HG03460 (cell line): Measurements from ENCODE around the gene CENPP.

Experiments used
- ATAC-seq: cut with Tn5 transposase; IDR thresholded peaks from one replicate; pipeline ENCODE4 v1.9.1; 2021; ENCODE audit not compliant: unreplicated experiment

CENPP gene

GRCh38 chr9:92312887-92313623 lies 12.7 kb upstream of the CENPP start:
- no peak for ATAC-seq

DNA sequence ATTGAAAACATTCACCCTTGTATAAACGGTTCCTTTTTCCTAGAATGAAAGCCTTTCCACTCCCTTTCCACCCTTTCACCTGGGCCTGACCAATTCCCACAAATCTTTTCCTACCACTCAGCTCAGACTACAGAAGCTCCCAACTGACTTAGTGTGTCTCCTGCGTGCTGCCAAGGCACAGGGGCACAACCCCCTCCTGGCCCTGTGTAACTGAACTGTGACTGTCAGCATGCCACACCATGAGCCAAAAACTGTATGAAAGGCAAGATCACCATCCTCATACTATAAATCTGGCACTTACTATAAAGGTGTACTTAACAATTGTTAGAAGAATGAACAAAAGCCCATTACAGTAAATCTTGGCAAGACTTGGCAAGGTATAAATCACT lies 12.1 kb upstream of the CENPP start:
- no peak for ATAC-seq

DNA sequence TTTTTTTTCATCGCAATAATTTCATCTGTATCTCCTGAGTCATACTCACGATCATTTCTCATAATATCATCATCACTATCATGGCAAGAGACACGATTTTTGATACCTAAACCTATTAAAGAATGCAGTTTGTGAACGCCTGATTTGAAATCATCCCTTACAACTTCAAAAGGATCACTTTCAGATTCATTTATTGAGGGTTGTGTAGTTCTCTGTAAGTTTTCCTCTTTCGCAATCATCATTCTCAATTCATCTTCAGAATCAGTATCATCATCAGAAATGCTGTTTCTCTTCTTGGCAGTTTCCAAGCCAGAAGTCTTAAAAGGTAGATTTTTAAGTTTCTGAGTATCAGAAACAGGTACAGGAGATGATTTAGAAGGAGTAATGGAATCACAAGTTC lies 10.3 kb upstream of the CENPP start:
- ATAC-seq, result no peak

DNA sequence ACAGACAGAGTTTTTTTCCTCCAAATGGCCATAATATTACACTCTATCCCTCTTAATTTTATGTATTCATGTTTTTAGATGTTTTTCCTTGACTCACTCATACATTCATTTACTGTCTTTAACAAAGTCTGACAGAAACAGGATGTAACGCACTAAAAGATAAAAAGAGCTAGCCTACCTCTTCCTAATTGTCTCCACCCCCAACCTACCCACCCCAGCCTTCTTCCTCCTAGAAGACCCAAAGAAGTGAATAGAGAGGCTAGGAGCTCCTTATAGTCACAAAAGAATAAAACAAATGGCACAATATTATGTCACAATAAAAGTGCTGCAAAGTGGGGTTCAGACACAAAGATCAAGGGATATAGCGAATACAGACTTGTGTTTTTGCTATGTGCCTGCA lies 1.3 kb upstream of the CENPP start:
- no peak for ATAC-seq

GRCh38 chr9:92324889-92325268 lies 874 bp upstream of the CENPP start:
- no peak for ATAC-seq

- no peak for ATAC-seq
These were observed 293 bp downstream of the CENPP start for GRCh38 chr9:92325991-92326500.

DNA sequence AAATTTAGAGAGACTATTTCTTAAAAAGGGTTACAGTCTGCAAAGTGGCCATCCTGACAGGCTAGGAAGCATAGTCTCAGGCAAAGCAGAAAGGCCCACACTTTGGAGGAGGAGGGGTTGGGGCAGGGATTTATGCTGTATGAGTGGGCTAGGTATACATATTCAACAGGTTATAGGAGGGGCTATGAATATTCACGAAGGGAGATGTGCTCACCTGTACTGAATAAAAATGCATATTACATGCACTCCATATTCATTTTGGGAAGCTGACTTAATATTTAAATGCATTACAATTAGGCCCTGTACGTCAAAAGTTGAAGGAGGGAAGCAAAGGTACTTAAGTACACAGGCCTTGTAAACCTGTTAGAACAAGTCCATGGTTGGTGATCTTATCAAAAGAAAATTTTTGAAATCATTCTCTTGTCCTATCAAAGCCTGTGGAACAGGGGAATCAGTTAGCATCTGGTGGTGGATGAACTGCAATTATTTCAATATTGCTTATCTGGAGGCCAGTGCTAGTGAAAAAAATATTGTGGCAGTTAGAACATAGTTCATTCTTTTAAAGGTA lies 1.6 kb downstream of the CENPP start:
- no peak for ATAC-seq

GRCh38 chr9:92328225-92328624 lies 2.5 kb downstream of the CENPP start:
- ATAC-seq, result no peak

- ATAC-seq, result no peak
These were observed 7.0 kb downstream of the CENPP start for GRCh38 chr9:92332577-92333281.

- no peak for ATAC-seq
These were observed 7.5 kb downstream of the CENPP start for GRCh38 chr9:92333282-92333634.

DNA sequence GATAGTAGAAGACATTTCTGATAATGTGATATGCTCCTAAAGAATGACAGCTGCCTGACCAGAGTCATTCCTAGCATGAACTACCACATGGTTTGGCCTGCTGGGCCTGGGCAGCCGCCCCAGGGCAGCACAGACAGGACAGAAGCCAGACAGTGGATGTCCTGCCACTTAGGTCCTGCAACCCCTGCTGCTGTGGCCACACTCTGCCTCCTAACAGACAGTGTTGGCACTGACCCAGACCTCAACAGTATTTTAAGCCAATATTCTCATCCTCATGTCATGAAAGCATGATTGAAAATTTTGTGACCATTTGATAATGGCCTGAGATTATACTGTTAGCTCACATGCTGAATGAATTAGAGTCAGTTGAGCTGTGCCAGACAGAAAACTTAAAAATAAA lies 15.8 kb downstream of the CENPP start:
- no peak for ATAC-seq

- no peak for ATAC-seq
These were observed 17.2 kb downstream of the CENPP start for GRCh38 chr9:92342825-92343488.

GRCh38 chr9:92345582-92345981 lies 19.8 kb downstream of the CENPP start:
- ATAC-seq, result no peak

DNA sequence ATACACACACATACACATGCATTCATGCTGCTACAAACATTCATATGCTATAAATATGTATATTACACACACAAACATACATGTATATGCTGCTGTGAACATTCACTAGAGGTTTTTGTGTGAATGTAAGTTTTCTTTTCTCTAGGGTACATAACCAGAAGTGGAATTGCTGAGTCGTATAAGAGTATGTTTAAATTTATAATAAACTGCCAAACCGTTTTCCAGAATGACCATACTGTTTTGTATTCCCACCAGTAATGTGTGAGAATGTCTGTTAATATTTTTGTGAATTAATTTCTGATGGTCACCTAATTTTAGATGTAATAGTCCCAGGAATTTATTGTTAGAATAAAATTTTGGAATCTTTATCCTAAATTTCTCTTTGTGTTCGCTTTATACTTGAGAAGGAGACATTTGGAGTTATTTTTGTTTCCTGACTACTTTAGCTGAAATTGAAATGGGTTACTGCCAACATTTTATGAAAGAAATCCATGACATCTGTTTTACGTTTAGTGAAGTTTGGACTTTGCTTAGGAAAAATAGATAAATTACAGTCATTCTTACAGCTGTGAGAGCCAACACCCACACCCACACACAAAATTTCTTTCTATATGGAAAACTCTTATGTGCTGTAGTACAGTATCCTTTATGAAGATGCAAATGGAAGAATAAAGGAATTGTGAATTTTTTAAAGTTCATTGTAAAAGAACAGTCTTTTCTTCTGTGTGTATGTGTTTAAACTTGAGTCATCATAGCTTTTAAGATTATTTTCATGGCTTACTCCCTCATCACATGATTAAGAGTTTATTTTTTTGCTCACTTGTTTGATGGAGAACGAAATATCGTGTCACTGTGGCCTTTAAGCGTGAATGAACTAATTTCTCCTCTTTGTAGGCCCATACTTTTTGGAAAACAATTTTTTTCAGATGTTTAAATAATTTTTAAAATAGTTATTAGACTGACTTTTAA lies 24.3 kb downstream of the CENPP start:
- no peak for ATAC-seq

DNA sequence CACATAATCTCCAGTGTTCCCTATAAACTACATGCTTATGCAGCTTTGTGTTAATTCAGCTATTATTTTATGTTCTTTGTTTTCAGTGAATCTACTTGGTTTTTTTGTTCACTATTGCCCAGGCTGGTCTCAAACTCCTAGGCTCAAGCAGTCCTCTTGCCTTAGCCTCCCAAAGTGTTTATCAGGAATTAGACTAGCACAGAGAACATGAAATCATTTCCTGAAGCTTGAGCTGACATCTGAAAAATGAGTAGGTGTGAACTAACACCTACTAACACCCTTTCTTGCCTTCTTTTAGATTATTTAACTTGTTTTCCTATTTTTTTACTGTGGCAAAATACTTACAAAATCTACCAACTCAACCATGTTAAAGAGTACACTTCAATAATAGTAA lies 25.0 kb downstream of the CENPP start:
- no peak for ATAC-seq

- ATAC-seq, result no peak
These were observed 27.3 kb downstream of the CENPP start for GRCh38 chr9:92353051-92353450.

DNA sequence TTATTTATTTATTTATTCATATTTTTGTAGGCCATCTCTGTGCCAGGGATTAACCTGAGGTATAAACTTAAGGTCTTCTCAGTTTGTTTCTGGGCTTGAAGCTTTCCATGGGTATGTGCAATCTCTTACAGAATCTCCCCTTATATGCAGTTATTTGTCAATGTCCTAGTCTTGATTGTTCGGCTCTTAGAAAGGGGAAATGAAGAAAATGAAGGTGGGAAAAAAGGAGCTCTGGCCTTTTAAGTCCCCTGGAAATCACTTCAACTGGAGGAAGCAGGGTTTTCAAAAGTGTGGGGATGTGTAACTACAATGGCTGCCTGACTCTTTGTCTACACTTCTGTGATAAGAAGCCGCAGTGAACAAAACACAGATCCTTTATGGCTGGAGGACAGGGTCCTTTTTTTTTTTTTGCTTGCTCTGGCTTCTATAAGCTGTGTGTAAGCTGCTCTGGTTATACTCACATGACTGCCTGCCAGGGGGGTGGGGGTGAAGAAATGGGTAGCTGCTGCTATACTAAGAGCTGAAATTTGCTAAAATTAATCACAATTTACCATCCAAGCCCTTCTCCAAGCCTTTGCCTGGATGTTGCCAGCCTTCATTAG lies 33.7 kb downstream of the CENPP start:
- ATAC-seq, result no peak

DNA sequence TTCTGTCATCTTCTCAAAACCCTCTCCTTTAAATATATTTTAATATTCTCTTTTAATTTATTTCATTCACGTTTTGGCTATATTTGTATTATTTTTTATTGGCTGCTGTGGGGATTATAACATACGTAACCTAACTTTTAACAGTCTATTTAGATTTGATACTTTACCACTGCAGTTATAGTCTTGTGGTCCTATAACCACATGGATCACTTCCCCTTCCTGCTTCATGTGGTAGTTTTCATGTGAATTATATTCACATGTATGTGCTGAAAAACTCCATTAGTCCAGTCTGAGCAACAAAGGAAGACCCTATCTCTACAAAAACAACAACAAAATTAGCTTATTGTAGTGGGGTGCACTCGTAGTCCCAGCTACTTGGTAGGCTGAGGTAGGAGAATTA lies 34.3 kb downstream of the CENPP start:
- ATAC-seq, result no peak

- ATAC-seq, result no peak
These were observed 43.3 kb downstream of the CENPP start for GRCh38 chr9:92369075-92369474.

GRCh38 chr9:92373167-92373566 lies 47.4 kb downstream of the CENPP start:
- no peak for ATAC-seq
